B cell (primary cell): Measurements from ENCODE around the gene CREB3.

Experiments
- EZH2 ChIP-seq: IDR thresholded peaks from 2 replicates; pipeline ENCODE4 v1.6.1; 2012; ENCODE audit warnings: borderline replicate concordance, low read depth, mild to moderate bottlenecking, moderate library complexity, low read length; ENCODE audit not compliant: insufficient read depth, poor library complexity, severe bottlenecking
- TF ChIP-seq, protein P1 (sequence below): fragments of 200-600 bp; IDR thresholded peaks from one replicate; pipeline ENCODE4 v1.8.0; 2022; ENCODE audit warnings: antibody characterized with exemption, mild to moderate bottlenecking

DNA sequence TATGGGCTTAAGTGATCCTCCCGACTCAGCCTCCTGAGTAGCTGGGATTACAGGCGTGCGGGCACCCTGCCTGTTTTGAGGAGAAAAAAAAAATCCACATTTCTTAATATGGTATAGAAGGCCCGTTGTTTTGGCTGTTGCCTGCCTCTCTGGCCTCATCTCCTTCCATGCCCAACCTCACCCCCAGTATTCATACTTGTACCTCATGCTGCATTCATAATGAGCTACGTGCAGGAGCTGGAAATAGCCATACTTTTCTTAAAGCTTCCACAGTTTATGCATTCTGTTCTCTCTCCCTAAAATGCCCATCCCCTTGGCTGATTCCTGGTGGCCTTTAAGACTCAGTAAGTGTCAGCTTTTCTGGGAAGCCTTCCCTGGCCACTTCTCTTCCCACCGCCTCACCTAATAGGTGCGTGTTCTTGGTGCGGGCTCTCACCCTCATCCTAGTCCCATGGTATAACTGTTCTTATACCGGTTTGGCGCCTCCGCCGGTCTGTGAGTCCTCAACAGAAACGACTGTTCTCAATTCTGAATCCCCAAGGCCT lies 40.6 kb upstream of the CREB3 start:
- no peak for TF ChIP-seq EZH2
- TF ChIP-seq, protein P1, sequence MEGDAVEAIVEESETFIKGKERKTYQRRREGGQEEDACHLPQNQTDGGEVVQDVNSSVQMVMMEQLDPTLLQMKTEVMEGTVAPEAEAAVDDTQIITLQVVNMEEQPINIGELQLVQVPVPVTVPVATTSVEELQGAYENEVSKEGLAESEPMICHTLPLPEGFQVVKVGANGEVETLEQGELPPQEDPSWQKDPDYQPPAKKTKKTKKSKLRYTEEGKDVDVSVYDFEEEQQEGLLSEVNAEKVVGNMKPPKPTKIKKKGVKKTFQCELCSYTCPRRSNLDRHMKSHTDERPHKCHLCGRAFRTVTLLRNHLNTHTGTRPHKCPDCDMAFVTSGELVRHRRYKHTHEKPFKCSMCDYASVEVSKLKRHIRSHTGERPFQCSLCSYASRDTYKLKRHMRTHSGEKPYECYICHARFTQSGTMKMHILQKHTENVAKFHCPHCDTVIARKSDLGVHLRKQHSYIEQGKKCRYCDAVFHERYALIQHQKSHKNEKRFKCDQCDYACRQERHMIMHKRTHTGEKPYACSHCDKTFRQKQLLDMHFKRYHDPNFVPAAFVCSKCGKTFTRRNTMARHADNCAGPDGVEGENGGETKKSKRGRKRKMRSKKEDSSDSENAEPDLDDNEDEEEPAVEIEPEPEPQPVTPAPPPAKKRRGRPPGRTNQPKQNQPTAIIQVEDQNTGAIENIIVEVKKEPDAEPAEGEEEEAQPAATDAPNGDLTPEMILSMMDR, result no peak
